Measurements from ENCODE around the gene PACRG. TPM values are rescaled to one million over a fixed set of nuclear protein-coding genes. Genes with fewer than 3 reads are reported as not detected.

PACRG gene
- total and polyA plus RNA-seq, 2 experiments from 2014 or later = not detected

DNA sequence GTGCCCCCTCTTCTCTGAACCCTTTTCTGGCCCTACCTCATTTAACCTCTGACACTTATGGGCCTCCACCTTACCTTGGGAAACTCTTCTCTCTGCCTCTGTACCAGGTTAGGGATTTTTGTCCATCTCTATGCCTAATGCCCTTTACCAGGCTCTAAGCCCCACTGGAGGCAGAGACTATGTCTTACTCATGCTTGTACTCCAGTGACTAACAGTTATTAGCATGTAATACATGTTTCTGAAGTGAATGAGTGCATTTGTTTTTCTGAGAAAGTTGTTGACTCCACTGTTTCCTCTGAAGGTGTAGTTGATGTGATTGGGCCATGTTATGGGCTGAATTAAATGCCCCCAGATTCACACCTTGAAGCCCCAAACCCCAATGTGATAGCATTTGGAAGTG lies 234.3 kb downstream of the PACRG start:
- peaks cover 23% of the 10 kb centered on the region for H3F3A ChIP-seq (ENCODE audit: insufficient read depth)
- no peaks in the 10 kb centered on the region for H3K36me3 ChIP-seq (ENCODE audit: low read depth)
- H3K9ac ChIP-seq = no peak overlapping the region
- no peaks in the 10 kb centered on the region for H4K20me1 ChIP-seq (ENCODE audit: insufficient read depth)
- H3K79me2 ChIP-seq (ENCODE audit: insufficient read depth) = no peaks in the 10 kb centered on the region
- no peaks in the 10 kb centered on the region for H3K9me3 ChIP-seq (ENCODE audit: low read depth)
- H3K4me3 ChIP-seq = no peak overlapping the region
- TF ChIP-seq EZH2phosphoT487 (IDR thresholded peaks at IDR 0.05; ENCODE audit: insufficient read depth, low read depth) (no peak), EZH2 (IDR thresholded peaks at IDR 0.05; ENCODE audit: insufficient read depth, poor library complexity, severe bottlenecking) (no peak)
- no peaks in the 10 kb centered on the region for H3K9me2 ChIP-seq (ENCODE audit: insufficient read depth)
- in situ Hi-C loops (cut with MboI) = no loop called here
- no peaks in the 10 kb centered on the region for H3K27me3 ChIP-seq (replicated peaks; ENCODE audit: insufficient read depth)
- H3K4me2 ChIP-seq (ENCODE audit: unreplicated experiment) = no peak overlapping the region
- H3K27ac ChIP-seq = no peak overlapping the region
- peaks cover 27% of the 10 kb centered on the region for H3K4me1 ChIP-seq (ENCODE audit: insufficient read depth)
- H2AFZ ChIP-seq = no peak overlapping the region; the same call in 1 of the 2 replicates
- DNase-seq = peak; percentile 79

DNA sequence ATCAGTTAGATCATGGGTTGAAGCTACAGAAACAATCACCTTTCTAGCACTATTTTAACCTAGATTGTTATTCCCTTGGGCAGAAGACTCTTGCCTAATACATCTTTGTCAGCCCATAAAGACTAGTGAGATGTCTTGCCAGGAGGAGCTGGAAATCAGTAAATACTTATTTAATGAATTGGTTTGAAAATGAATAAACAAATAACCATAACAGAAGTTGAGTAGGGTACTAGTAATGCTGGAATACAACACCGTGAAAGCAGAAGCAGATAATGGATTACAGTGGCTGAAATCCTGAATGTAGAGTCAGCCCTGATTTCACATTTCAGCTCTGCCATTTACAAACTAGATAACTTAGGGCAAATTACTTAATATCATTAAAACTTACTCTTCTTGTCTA lies 236.1 kb downstream of the PACRG start:
- Histone ChIP-seq H3F3A (ENCODE audit: insufficient read depth) (peaks cover 23% of the 10 kb centered on the region), H3K9me2 (ENCODE audit: insufficient read depth) (no peaks in the 10 kb centered on the region), H3K36me3 (ENCODE audit: low read depth) (no peaks in the 10 kb centered on the region), H2AFZ (no peak overlapping the region), H3K27ac (peak overlapping the region; percentile 74), H4K20me1 (ENCODE audit: insufficient read depth) (no peaks in the 10 kb centered on the region), H3K4me3 (no peak overlapping the region), H3K27me3 (replicated peaks; ENCODE audit: insufficient read depth) (no peaks in the 10 kb centered on the region), H3K4me1 (ENCODE audit: insufficient read depth) (peaks cover 27% of the 10 kb centered on the region), H3K4me2 (ENCODE audit: unreplicated experiment) (peak overlapping the region; percentile 49), H3K9me3 (ENCODE audit: low read depth) (no peaks in the 10 kb centered on the region), H3K9ac (no peak overlapping the region), H3K79me2 (ENCODE audit: insufficient read depth) (no peaks in the 10 kb centered on the region)
- in situ Hi-C loops (cut with MboI) = no loop called here
- WGBS, 2 experiments (ENCODE audit: low coverage in 1 of 2, low lambda C conversion rate in 2 of 2, missing lambda C conversion rate in 2 of 2) = 35 to 44% methylated on average over 1 of the region's 1 CpG
- DNase-seq = peak; percentile 26
- TF ChIP-seq EZH2phosphoT487 (IDR thresholded peaks at IDR 0.05; ENCODE audit: insufficient read depth, low read depth) (no peak), EZH2 (IDR thresholded peaks at IDR 0.05; ENCODE audit: insufficient read depth, poor library complexity, severe bottlenecking) (no peak)

DNA sequence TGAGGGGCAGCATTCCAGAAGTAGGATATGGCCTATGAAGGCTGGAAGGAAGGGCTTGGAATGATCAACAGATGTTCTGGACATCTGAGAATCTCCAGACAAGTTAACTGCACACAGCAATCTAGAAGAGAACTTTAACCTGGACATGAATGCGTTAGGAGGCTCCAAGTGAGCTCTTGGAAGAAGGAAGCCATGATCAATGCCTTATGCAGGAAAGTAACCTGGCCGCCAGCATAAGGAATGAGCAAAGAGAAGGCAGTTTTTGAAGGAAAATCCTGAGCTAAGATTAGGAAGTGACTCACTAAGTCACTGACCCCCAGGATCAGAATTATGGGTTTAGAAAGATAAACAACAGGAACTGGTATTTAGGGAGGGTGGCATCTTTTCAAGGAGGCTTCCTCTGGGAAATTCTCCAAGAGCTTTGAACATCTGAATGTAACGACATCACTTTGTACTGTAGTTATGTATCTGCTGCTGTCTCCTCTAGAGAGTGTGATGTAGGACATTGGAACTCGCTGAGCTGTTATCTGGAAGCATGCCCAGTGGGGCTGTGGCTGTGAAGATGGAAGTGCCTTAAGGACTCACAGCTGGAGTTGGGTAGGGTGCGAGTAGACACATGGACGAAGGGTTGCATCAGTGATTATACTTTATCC lies 236.8 kb downstream of the PACRG start:
- DNase-seq = peak; percentile 96
- Histone ChIP-seq H3K36me3 (ENCODE audit: low read depth) (no peaks in the 10 kb centered on the region), H2AFZ (no peak overlapping the region), H3K4me1 (ENCODE audit: insufficient read depth) (peaks cover 27% of the 10 kb centered on the region), H3K9me3 (ENCODE audit: low read depth) (no peaks in the 10 kb centered on the region), H3K9ac (peak overlapping the region; percentile 14; the same call in 1 of the 2 replicates), H3K27me3 (replicated peaks; ENCODE audit: insufficient read depth) (no peaks in the 10 kb centered on the region), H3K4me3 (no peak overlapping the region), H4K20me1 (ENCODE audit: insufficient read depth) (no peaks in the 10 kb centered on the region), H3F3A (ENCODE audit: insufficient read depth) (peaks cover 23% of the 10 kb centered on the region), H3K27ac (peak overlapping the region; percentile 74), H3K4me2 (ENCODE audit: unreplicated experiment) (peak overlapping the region; percentile 49), H3K79me2 (ENCODE audit: insufficient read depth) (no peaks in the 10 kb centered on the region), H3K9me2 (ENCODE audit: insufficient read depth) (no peaks in the 10 kb centered on the region)
- TF ChIP-seq EZH2 (IDR thresholded peaks at IDR 0.05; ENCODE audit: insufficient read depth, poor library complexity, severe bottlenecking) (no peak), EZH2phosphoT487 (IDR thresholded peaks at IDR 0.05; ENCODE audit: insufficient read depth, low read depth) (no peak)
- in situ Hi-C loops (cut with MboI) = no loop called here
- WGBS, 2 experiments (ENCODE audit: low coverage in 1 of 2, low lambda C conversion rate in 2 of 2, missing lambda C conversion rate in 2 of 2) = 0 to 3% methylated on average over 6 of the region's 6 CpGs

DNA sequence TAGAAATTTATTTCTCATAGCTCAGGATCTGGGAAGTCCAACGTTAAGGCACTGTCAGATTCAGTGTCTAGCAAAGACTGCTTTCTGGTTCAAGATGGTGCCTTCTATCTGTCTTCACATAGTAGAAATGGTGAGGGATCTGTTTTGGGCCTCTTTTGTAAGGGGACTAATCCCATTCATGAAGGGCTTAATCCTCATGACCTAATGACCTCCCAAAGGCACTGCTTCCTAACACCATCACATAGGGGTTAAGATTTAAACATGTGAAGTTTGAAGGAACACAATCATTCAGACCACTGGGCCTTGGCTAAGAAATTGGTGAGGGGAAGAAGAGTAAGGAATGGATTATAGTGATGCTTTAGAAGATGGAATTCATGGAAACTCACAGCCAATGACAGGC lies 237.6 kb downstream of the PACRG start:
- no peak for DNase-seq
- WGBS, 2 experiments (ENCODE audit: low coverage in 1 of 2, low lambda C conversion rate in 2 of 2, missing lambda C conversion rate in 2 of 2) = 3 to 14% methylated on average over 1 of the region's 1 CpG

More for the DNA sequence above, 237.6 kb downstream of the PACRG start:
- no peaks in the 10 kb centered on the region for H4K20me1 ChIP-seq (ENCODE audit: insufficient read depth)
- H3K9me2 ChIP-seq (ENCODE audit: insufficient read depth) = no peaks in the 10 kb centered on the region
- peak overlapping the region; percentile 39 for H3K4me2 ChIP-seq (ENCODE audit: unreplicated experiment)
- H3K4me1 ChIP-seq (ENCODE audit: insufficient read depth) = peaks cover 27% of the 10 kb centered on the region
- in situ Hi-C loops (cut with MboI) = no loop called here
- H3K27me3 ChIP-seq (replicated peaks; ENCODE audit: insufficient read depth) = no peaks in the 10 kb centered on the region
- H3K9me3 ChIP-seq (ENCODE audit: low read depth) = no peaks in the 10 kb centered on the region
- H3K36me3 ChIP-seq (ENCODE audit: low read depth) = no peaks in the 10 kb centered on the region
- no peak overlapping the region for H3K9ac ChIP-seq
- peak overlapping the region; percentile 46 for H2AFZ ChIP-seq
- no peaks in the 10 kb centered on the region for H3K79me2 ChIP-seq (ENCODE audit: insufficient read depth)
- peaks cover 23% of the 10 kb centered on the region for H3F3A ChIP-seq (ENCODE audit: insufficient read depth)
- no peak overlapping the region for H3K4me3 ChIP-seq
- TF ChIP-seq EZH2 (IDR thresholded peaks at IDR 0.05; ENCODE audit: insufficient read depth, poor library complexity, severe bottlenecking) (no peak), EZH2phosphoT487 (IDR thresholded peaks at IDR 0.05; ENCODE audit: insufficient read depth, low read depth) (no peak)
- H3K27ac ChIP-seq = peak overlapping the region; percentile 74
